Mesendoderm (in vitro differentiated cells): ENCODE measurements around the gene NRL.
A peak's percentile ranks its signal among the peaks of the same experiment; 100 is the strongest.

ENCODE experiments used
- DNase-seq: peaks from one replicate; pipeline ENCODE4 v3.0.0; 2013
- H2AK5ac ChIP-seq: 2 replicates; pipeline ENCODE4 v1.6.1; 2013; ENCODE audit warnings: low read length, inconsistent platforms
- H2BK120ac ChIP-seq: 2 replicates; pipeline ENCODE4 v1.6.1; 2013; ENCODE audit warnings: low read depth, mild to moderate bottlenecking, low read length, moderate library complexity, mixed read lengths
- H2BK15ac ChIP-seq: replicated peaks from 2 replicates; pipeline ENCODE4 v1.6.1; 2013; ENCODE audit warnings: low read depth, mild to moderate bottlenecking, moderate library complexity
- H2BK5ac ChIP-seq: 2 replicates; pipeline ENCODE4 v1.6.1; 2013; ENCODE audit warnings: low read length, inconsistent platforms
- H3K18ac ChIP-seq: 2 replicates; pipeline ENCODE4 v1.6.1; 2013; ENCODE audit warnings: mild to moderate bottlenecking, low read length, mixed read lengths
- H3K23ac ChIP-seq: one replicate; pipeline ENCODE4 v1.6.1; 2013; ENCODE audit warnings: low read length
- H3K27ac ChIP-seq: 2 replicates; pipeline ENCODE4 v1.5.1; 2013; ENCODE audit warnings: low read depth, mild to moderate bottlenecking, inconsistent platforms, low read length, moderate library complexity
- H3K27me3 ChIP-seq: 2 replicates; pipeline ENCODE4 v1.6.1; 2013; ENCODE audit warnings: low read length, control low read depth, mild to moderate bottlenecking, inconsistent platforms; ENCODE audit not compliant: insufficient read depth, poor library complexity
- H3K36me3 ChIP-seq: 2 replicates; pipeline ENCODE4 v1.6.1; 2013; ENCODE audit warnings: low read length, inconsistent platforms; ENCODE audit not compliant: control insufficient read depth, insufficient read depth
- H3K4ac ChIP-seq: one replicate; pipeline ENCODE4 v1.6.1; 2013; ENCODE audit warnings: low read depth, mild to moderate bottlenecking, low read length, moderate library complexity
- H3K4me1 ChIP-seq: 2 replicates; pipeline ENCODE4 v1.6.1; 2013; ENCODE audit warnings: low read depth, low read length, inconsistent platforms; ENCODE audit not compliant: control insufficient read depth
- H3K4me2 ChIP-seq: 2 replicates; pipeline ENCODE4 v1.6.1; 2013; ENCODE audit warnings: low read length
- H3K4me3 ChIP-seq: 2 replicates; pipeline ENCODE4 v1.5.1; 2013; ENCODE audit warnings: mild to moderate bottlenecking, low read length
- H3K56ac ChIP-seq: one replicate; pipeline ENCODE4 v1.6.1; 2013; ENCODE audit warnings: low read length
- H3K79me1 ChIP-seq: 2 replicates; pipeline ENCODE4 v1.6.1; 2013; ENCODE audit warnings: low read length, inconsistent platforms
- H3K79me2 ChIP-seq: 2 replicates; pipeline ENCODE4 v1.6.1; 2013; ENCODE audit warnings: mild to moderate bottlenecking, low read length; ENCODE audit not compliant: control insufficient read depth, insufficient read depth
- H3K9ac ChIP-seq: 2 replicates; pipeline ENCODE4 v1.6.1; 2013; ENCODE audit warnings: low read length, inconsistent platforms
- H4K5ac ChIP-seq: one replicate; pipeline ENCODE4 v1.6.1; 2013; ENCODE audit warnings: low read length
- H4K8ac ChIP-seq: one replicate; pipeline ENCODE4 v1.6.1; 2013; ENCODE audit warnings: low read depth, mild to moderate bottlenecking, control low read depth, low read length, moderate library complexity
- WGBS: extraction: QIAGEN DNeasy Blood & Tissue Kit; methylation state at CpG from one replicate; pipeline ENCODE4 v1.1.7; 2013; ENCODE audit warnings: low lambda C conversion rate, missing lambda C conversion rate; ENCODE audit not compliant: insufficient coverage; ENCODE audit errors: extremely low coverage; 5-methylcytosine and 5-hydroxymethylcytosine counted together

The NRL gene

DNA sequence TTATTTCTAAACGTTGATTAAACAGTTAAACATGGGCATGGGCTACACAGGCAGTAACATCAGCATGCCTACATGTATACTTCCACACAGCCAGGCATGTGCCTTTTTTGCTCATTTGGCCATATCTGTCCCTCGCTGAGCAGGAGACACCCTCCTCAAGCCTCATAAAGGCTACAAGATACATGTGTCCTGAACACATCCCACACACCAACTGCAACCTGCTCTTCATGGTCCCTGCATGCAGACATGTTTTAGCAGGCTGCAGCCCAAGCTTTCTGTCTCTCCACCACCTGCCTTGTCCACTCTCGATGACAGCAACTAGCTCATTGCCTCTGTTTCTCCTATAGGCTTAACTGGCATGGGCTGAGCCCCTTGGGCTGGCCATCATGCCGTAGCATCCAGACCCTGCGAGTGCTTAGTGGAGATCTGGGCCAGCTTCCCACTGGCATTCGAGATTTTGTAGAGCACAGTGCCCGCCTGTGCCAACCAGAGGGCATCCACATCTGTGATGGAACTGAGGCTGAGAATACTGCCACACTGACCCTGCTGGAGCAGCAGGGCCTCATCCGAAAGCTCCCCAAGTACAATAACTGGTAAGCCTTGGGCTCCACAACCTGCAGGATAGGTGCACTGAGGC, 18.1 kb downstream of the NRL start:
- no peak overlapping the region for H2AK5ac ChIP-seq
- no peak overlapping the region for H2BK5ac ChIP-seq
- WGBS, result no CpG with 5 or more reads among the region's 8 CpGs
- DNase-seq, result no peak
- H3K4ac ChIP-seq, result no peak overlapping the region
- H3K18ac ChIP-seq, result no peak overlapping the region
- no peak overlapping the region for H4K8ac ChIP-seq
- no peak overlapping the region for H3K9ac ChIP-seq
- H3K36me3 ChIP-seq, result peaks cover 12% of the 10 kb centered on the region
- no peak overlapping the region for H4K5ac ChIP-seq
- H2BK15ac ChIP-seq, result no peak overlapping the region
- peaks cover 16% of the 10 kb centered on the region for H3K79me1 ChIP-seq
- H3K27me3 ChIP-seq, result no peaks in the 10 kb centered on the region
- no peak overlapping the region for H3K27ac ChIP-seq
- peaks cover 7% of the 10 kb centered on the region for H3K4me1 ChIP-seq
- H3K4me2 ChIP-seq, result no peak overlapping the region
- no peak overlapping the region for H3K23ac ChIP-seq
- peaks cover 10% of the 10 kb centered on the region for H3K79me2 ChIP-seq
- no peak overlapping the region for H2BK120ac ChIP-seq
- H3K56ac ChIP-seq, result no peak overlapping the region
- no peak overlapping the region for H3K4me3 ChIP-seq

DNA sequence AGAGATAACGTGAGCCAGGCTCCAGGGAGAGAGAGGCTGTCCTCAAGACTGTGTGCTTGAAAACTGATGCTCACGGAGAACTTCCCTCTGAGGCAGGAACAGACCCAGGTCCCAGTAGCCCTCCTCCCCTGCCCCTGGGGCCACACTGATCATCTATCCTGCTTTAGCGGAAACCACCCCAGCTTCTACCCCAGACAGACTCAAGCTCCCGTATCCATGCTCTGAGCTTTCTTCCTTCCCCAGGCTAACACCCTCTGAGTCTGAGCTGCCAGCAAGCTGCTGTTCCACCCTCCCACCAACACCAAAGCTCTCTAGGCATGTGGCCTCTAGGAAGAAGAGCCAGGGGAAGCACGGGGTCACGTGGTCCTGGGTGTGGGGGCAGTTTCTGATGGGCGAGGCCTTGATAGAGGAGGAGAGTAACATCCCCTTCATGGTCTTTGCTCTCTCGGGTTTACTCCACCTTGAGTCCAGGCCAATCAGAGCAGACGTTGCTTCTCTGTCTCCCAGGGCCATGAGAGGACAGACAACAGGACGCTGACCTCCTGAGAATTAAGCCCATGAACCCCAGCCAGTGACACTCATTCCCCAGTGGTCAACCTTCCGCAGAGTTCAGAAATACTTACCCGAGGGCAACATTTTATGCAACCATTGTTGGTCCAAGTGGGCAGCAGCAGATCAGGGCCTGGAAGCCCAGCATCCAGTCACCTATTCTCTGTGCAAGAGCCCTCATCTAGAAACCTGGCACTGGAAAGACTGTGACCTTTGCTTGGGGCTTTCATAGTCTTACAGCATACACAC, 19.3 kb downstream of the NRL start:
- Histone ChIP-seq H3K27me3 (no peaks in the 10 kb centered on the region), H3K4me3 (peak overlapping the region; percentile 99)

DNA sequence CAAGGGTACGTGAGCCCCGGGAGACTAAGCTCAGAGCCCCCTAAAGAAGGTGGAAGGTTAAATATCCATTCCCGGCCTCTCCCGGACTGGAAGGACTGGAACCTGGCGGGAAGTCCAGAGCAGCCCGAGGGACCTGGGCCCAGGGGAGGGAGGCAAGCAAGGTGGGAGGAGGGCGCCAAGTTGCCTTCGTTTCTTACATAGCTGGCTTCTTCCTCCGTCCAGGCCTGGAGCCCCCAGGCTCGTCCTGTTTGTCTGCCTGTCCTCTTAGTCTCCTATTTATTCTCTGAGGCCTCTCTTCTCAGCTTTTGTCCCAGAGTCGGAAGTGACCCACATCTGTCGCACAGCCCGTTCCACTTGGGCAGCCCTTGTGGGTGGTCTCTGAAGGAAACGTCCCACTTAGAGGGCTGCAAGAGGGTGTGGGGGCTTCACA, 19.9 kb downstream of the NRL start:
- H2AK5ac ChIP-seq, result peak overlapping the region; percentile 96
- H2BK15ac ChIP-seq, result no peak overlapping the region
- H3K4me3 ChIP-seq, result peak overlapping the region; percentile 99
- no peak overlapping the region for H4K5ac ChIP-seq
- H3K56ac ChIP-seq, result peak overlapping the region; percentile 99
- H3K4ac ChIP-seq, result peak overlapping the region; percentile 43
- H2BK5ac ChIP-seq, result peak overlapping the region; percentile 94
- peaks cover 10% of the 10 kb centered on the region for H3K79me2 ChIP-seq
- H3K36me3 ChIP-seq, result peaks cover 6% of the 10 kb centered on the region
- no peak overlapping the region for H4K8ac ChIP-seq
- H3K4me2 ChIP-seq, result peak overlapping the region; percentile 90
- H2BK120ac ChIP-seq, result no peak overlapping the region
- peak overlapping the region; percentile 97 for H3K23ac ChIP-seq
- H3K27ac ChIP-seq, result peak overlapping the region; percentile 90
- no peaks in the 10 kb centered on the region for H3K27me3 ChIP-seq
- H3K79me1 ChIP-seq, result peaks cover 16% of the 10 kb centered on the region
- H3K4me1 ChIP-seq, result peaks cover 7% of the 10 kb centered on the region
- no peak for DNase-seq
- no CpG with 5 or more reads among the region's 14 CpGs for WGBS
- peak overlapping the region; percentile 100 for H3K9ac ChIP-seq
- H3K18ac ChIP-seq, result peak overlapping the region; percentile 85

More for the DNA sequence above, 19.3 kb downstream of the NRL start:
- Histone ChIP-seq H3K9ac (peak overlapping the region; percentile 100), H2BK5ac (peak overlapping the region; percentile 54), H3K18ac (peak overlapping the region; percentile 85), H3K27ac (peak overlapping the region; percentile 90), H3K79me2 (peaks cover 10% of the 10 kb centered on the region), H4K8ac (no peak overlapping the region), H2AK5ac (peak overlapping the region; percentile 77), H2BK120ac (no peak overlapping the region), H4K5ac (no peak overlapping the region), H3K4me2 (peak overlapping the region; percentile 90), H3K36me3 (peaks cover 10% of the 10 kb centered on the region), H3K23ac (peak overlapping the region; percentile 59), H3K4ac (peak overlapping the region; percentile 43), H2BK15ac (no peak overlapping the region), H3K56ac (peak overlapping the region; percentile 99), H3K4me1 (peaks cover 7% of the 10 kb centered on the region), H3K79me1 (peaks cover 16% of the 10 kb centered on the region)
- WGBS, result no CpG with 5 or more reads among the region's 12 CpGs
- DNase-seq, result peak; percentile 94

DNA sequence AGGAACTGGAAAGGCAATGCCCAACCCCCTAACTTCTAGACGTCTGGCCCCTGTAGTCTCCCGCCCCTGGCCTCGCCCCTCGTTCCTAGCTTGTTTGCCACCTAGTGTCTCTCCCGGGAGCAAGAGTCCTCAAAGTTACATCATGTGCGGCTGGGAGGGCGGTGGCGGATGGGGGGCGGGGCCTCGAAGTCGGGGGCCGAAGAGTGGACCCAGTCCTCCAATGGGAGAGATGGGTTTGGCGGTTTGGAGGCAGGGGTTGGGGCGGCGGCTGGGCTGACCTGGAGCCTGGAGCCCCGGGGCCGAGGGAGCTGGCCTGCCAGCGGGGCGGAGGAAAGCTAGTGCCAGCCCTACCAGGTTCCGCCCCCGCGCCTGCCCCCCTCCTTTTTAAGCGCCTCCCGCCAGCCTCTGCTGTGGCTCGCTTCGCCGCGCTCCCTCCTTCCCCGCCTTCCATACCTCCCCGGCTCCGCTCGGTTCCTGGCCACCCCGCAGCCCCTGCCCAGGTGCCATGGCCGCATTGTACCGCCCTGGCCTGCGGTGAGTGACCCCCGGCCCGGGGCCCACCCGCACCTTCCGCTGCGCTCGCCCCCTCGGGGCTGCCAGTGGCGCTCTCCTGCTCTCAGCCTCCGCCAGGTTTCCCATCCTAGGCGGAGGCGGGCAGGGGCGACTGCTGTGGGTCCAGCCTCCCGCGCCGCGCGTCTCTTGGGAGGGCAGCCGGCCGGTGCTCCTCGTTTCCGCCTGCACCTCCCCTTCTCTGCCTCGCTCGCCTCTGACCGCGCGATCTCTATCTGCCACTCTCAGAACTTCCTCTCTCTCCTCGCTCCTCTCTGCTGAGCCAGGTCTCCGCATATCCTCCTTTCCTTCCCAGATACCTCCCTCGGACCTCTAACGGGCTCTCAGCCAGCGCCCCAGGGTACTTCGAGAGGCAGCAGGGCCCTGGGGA, 20.6 kb downstream of the NRL start, which contains the start of gene PCK2:
PCK2 (plus strand) TSS at position 411 of the 940 bp plus-strand sequence; CDS start at position 506, 95 bp downstream.
- H3K18ac ChIP-seq, result peak within 1 kb of the TSS; percentile 85
- peak within 1 kb of the TSS; percentile 96 for H2AK5ac ChIP-seq
- H3K27ac ChIP-seq, result peak within 1 kb of the TSS; percentile 90
- H2BK120ac ChIP-seq, result no peak within 1 kb of the TSS
- H3K27me3 ChIP-seq, result no peaks in the 10 kb centered on the region
- H3K23ac ChIP-seq, result peak within 1 kb of the TSS; percentile 97
- H4K8ac ChIP-seq, result no peak within 1 kb of the TSS
- H2BK5ac ChIP-seq, result peak within 1 kb of the TSS; percentile 94
- H3K4ac ChIP-seq, result peak within 1 kb of the TSS; percentile 43
- no peak within 1 kb of the TSS for H2BK15ac ChIP-seq
- peak within 1 kb of the TSS; percentile 90 for H3K4me2 ChIP-seq
- peak within 1 kb of the TSS; percentile 99 for H3K4me3 ChIP-seq
- H3K4me1 ChIP-seq, result peaks cover 7% of the 10 kb centered on the region
- DNase-seq, result peak; percentile 99
- peaks cover 10% of the 10 kb centered on the region for H3K79me2 ChIP-seq
- peak within 1 kb of the TSS; percentile 99 for H3K56ac ChIP-seq
- H3K79me1 ChIP-seq, result peaks cover 16% of the 10 kb centered on the region
- H4K5ac ChIP-seq, result peak within 1 kb of the TSS; percentile 54
- H3K36me3 ChIP-seq, result peaks cover 6% of the 10 kb centered on the region
- peak within 1 kb of the TSS; percentile 100 for H3K9ac ChIP-seq
- no CpG with 5 or more reads among the region's 68 CpGs for WGBS

GRCh38 chr14:24093207-24093900, 21.4 kb downstream of the NRL start:
- H3K79me1 ChIP-seq, result peaks cover 16% of the 10 kb centered on the region
- DNase-seq, result peak; percentile 16
- no peak overlapping the region for H2BK120ac ChIP-seq
- no CpG with 5 or more reads among the region's 19 CpGs for WGBS
- H3K23ac ChIP-seq, result no peak overlapping the region
- H3K79me2 ChIP-seq, result peaks cover 10% of the 10 kb centered on the region
- no peak overlapping the region for H2AK5ac ChIP-seq
- H3K4me2 ChIP-seq, result peak overlapping the region; percentile 15
- no peak overlapping the region for H2BK15ac ChIP-seq
- no peak overlapping the region for H4K8ac ChIP-seq
- H2BK5ac ChIP-seq, result peak overlapping the region; percentile 40
- H3K4ac ChIP-seq, result peak overlapping the region; percentile 8
- peak overlapping the region; percentile 86 for H3K56ac ChIP-seq
- H3K36me3 ChIP-seq, result peaks cover 3% of the 10 kb centered on the region
- peak overlapping the region; percentile 66 for H3K9ac ChIP-seq
- no peaks in the 10 kb centered on the region for H3K27me3 ChIP-seq
- H3K4me3 ChIP-seq, result no peak overlapping the region
- peak overlapping the region; percentile 22 for H3K27ac ChIP-seq
- H4K5ac ChIP-seq, result peak overlapping the region; percentile 54
- peak overlapping the region; percentile 44 for H3K18ac ChIP-seq
- peaks cover 7% of the 10 kb centered on the region for H3K4me1 ChIP-seq
